ENCODE measurements around the gene PPBP. TPM values are rescaled to one million over a fixed set of nuclear protein-coding genes. Genes with fewer than 3 reads are reported as not detected.

The PPBP gene
- total RNA-seq, 1 donor from 2014 or later, result 2.9 TPM

- no peak for DNase-seq
Observed at GRCh38 chr4:73947239-73947985, 40.6 kb downstream of the PPBP start.

GRCh38 chr4:73945674-73946449 is 42.1 kb downstream of the PPBP start:
- DNase-seq, result no peak

- peak; percentile 7 for DNase-seq
Observed at GRCh38 chr4:73945140-73945539, 42.9 kb downstream of the PPBP start.

GRCh38 chr4:73944061-73944875 is 43.7 kb downstream of the PPBP start:
- peak; percentile 17 for DNase-seq

- no peak for DNase-seq
Observed at GRCh38 chr4:73943555-73943954, 44.4 kb downstream of the PPBP start.

- DNase-seq, result no peak
Observed at GRCh38 chr4:73936969-73937368, 51.0 kb downstream of the PPBP start.

Small RNA genes lying within 50 kb of the gene (small RNA-seq; reads per million reads assigned to genes)
- not detected for gene RN7SL218P (ENCODE audit: low replicate concordance)

Other genes with a start within 250 kb of the PPBP start
- gene CXCL8, start 247.6 kb downstream of the PPBP start, total RNA-seq, result 9.6 TPM
- 0.51 TPM for gene CXCL6, start 151.5 kb downstream of the PPBP start, total RNA-seq
- not detected for gene PF4V1, start 134.9 kb downstream of the PPBP start, total RNA-seq
- 2.1 TPM for gene CXCL1, start 118.8 kb downstream of the PPBP start, total RNA-seq
- 0.72 TPM for gene PF4, start 6.2 kb downstream of the PPBP start, total RNA-seq
- gene CXCL5, start 10.5 kb upstream of the PPBP start, total RNA-seq, result 0.72 TPM
- gene CXCL3, start 50.5 kb upstream of the PPBP start, total RNA-seq, result 1.4 TPM
- gene CXCL2, start 111.0 kb upstream of the PPBP start, total RNA-seq, result 5.2 TPM
- 18.9 TPM for gene MTHFD2L, start 169.9 kb upstream of the PPBP start, total RNA-seq